ENCODE results near the gene USP22.

The USP22 gene

GRCh38 chr17:21028192-21028591 is 14.6 kb downstream of the USP22 start:
- peaks cover 90% of the 10 kb centered on the region for H3K36me3 ChIP-seq
- H3K9ac ChIP-seq, result no peak overlapping the region
- H3K4me3 ChIP-seq, result no peak overlapping the region
- no peak overlapping the region for H3K4me2 ChIP-seq
- no peaks in the 10 kb centered on the region for H3K9me3 ChIP-seq
- peaks cover 60% of the 10 kb centered on the region for H3K4me1 ChIP-seq
- TF ChIP-seq Cebpa-rat (IDR thresholded peaks at IDR 0.05), result no peak
- peaks cover 100% of the 10 kb centered on the region for H4K20me1 ChIP-seq
- H3K27ac ChIP-seq, result no peak overlapping the region
- no peaks in the 10 kb centered on the region for H3K27me3 ChIP-seq

GRCh38 chr17:21027031-21027430 is 15.8 kb downstream of the USP22 start:
- H3K4me3 ChIP-seq, result no peak overlapping the region
- H3K9ac ChIP-seq, result no peak overlapping the region
- no peak overlapping the region for H3K27ac ChIP-seq
- H3K4me1 ChIP-seq, result peaks cover 60% of the 10 kb centered on the region
- H3K4me2 ChIP-seq, result no peak overlapping the region
- no peaks in the 10 kb centered on the region for H3K27me3 ChIP-seq
- TF ChIP-seq Cebpa-rat (IDR thresholded peaks at IDR 0.05), result no peak
- no peaks in the 10 kb centered on the region for H3K9me3 ChIP-seq
- H4K20me1 ChIP-seq, result peaks cover 100% of the 10 kb centered on the region
- H3K36me3 ChIP-seq, result peaks cover 88% of the 10 kb centered on the region

GRCh38 chr17:21025451-21025850 is 17.4 kb downstream of the USP22 start:
- Histone ChIP-seq H4K20me1 (peaks cover 100% of the 10 kb centered on the region), H3K27me3 (no peaks in the 10 kb centered on the region), H3K4me3 (no peak overlapping the region), H3K36me3 (peaks cover 95% of the 10 kb centered on the region), H3K9ac (no peak overlapping the region), H3K27ac (no peak overlapping the region), H3K4me2 (no peak overlapping the region), H3K4me1 (peaks cover 66% of the 10 kb centered on the region), H3K9me3 (no peaks in the 10 kb centered on the region)
- no peak for TF ChIP-seq Cebpa-rat (IDR thresholded peaks at IDR 0.05)

DNA sequence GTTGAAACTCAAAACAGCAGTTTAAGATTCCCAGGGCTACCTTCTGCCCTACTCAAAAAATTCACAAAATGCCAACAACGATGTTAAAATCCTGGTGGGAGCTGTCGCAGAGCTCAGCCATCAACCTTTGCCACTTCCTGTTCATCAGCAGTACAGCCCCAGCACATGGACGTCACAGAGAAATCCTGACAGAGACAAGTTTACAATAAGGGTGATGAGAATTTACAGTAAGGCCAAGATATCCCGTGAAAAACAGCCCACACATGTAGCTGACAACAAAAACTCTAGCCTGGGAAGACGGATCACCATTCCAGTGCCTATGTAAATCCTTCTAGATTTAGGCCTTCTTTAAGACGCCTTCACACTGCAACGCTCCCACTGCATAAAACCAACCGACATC is 18.8 kb downstream of the USP22 start:
- Histone ChIP-seq H3K9ac (no peak overlapping the region), H4K20me1 (peaks cover 100% of the 10 kb centered on the region)

GRCh38 chr17:21021208-21021803 is 21.5 kb downstream of the USP22 start:
- Histone ChIP-seq H3K4me2 (peak overlapping the region; percentile 79), H3K36me3 (peaks cover 94% of the 10 kb centered on the region), H3K9me3 (no peaks in the 10 kb centered on the region), H3K4me3 (peak overlapping the region; percentile 9; the same call in 1 of the 2 replicates), H4K20me1 (peaks cover 100% of the 10 kb centered on the region), H3K9ac (peak overlapping the region; percentile 51; the same call in 1 of the 2 replicates), H3K27me3 (no peaks in the 10 kb centered on the region), H3K4me1 (peaks cover 77% of the 10 kb centered on the region), H3K27ac (peak overlapping the region; percentile 50; the same call in 1 of the 2 replicates)
- no peak for TF ChIP-seq Cebpa-rat (IDR thresholded peaks at IDR 0.05)

More for the DNA sequence above, 18.8 kb downstream of the USP22 start:
- Histone ChIP-seq H3K27me3 (no peaks in the 10 kb centered on the region), H3K4me1 (peaks cover 69% of the 10 kb centered on the region), H3K9me3 (no peaks in the 10 kb centered on the region), H3K36me3 (peaks cover 94% of the 10 kb centered on the region), H3K27ac (no peak overlapping the region), H3K4me3 (no peak overlapping the region), H3K4me2 (peak overlapping the region; percentile 44)
- TF ChIP-seq Cebpa-rat (IDR thresholded peaks at IDR 0.05), result no peak

DNA sequence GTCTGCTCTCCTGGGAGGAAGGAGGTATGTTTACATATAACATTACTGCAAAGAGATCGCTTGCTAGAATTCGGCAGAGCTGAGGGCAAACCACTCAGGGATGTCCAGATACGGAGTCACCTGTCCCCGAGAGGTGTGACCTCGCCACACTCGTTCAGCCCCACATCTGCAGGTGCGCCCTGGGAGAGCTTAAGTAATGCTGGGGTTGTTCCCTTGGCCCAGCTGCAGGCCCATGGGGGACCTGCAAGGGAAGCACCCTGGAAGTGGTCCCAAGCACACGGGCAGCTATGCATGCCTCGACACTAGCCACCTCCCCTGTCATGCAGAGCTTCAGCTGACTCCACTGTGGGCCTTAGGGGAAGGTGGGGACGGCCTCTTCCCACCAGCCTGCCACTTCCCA is 22.2 kb downstream of the USP22 start:
- Histone ChIP-seq H3K9ac (peak overlapping the region; percentile 51; the same call in 1 of the 2 replicates), H3K4me2 (peak overlapping the region; percentile 79), H3K36me3 (peaks cover 94% of the 10 kb centered on the region), H3K9me3 (no peaks in the 10 kb centered on the region), H3K27me3 (no peaks in the 10 kb centered on the region), H3K27ac (peak overlapping the region; percentile 50; the same call in 1 of the 2 replicates), H3K4me1 (peaks cover 76% of the 10 kb centered on the region), H3K4me3 (peak overlapping the region; percentile 9; the same call in 1 of the 2 replicates), H4K20me1 (peaks cover 100% of the 10 kb centered on the region)
- no peak for TF ChIP-seq Cebpa-rat (IDR thresholded peaks at IDR 0.05)

- Histone ChIP-seq H3K27me3 (no peaks in the 10 kb centered on the region), H3K27ac (peak overlapping the region; percentile 50; the same call in 1 of the 2 replicates), H4K20me1 (peaks cover 100% of the 10 kb centered on the region), H3K4me2 (peak overlapping the region; percentile 79), H3K9me3 (no peaks in the 10 kb centered on the region), H3K4me1 (peaks cover 71% of the 10 kb centered on the region), H3K9ac (no peak overlapping the region), H3K4me3 (no peak overlapping the region), H3K36me3 (peaks cover 94% of the 10 kb centered on the region)
- TF ChIP-seq Cebpa-rat (IDR thresholded peaks at IDR 0.05), result no peak
Observed at GRCh38 chr17:21019976-21020586, 22.7 kb downstream of the USP22 start.

- H4K20me1 ChIP-seq, result peaks cover 100% of the 10 kb centered on the region
- H3K27ac ChIP-seq, result no peak overlapping the region
- no peaks in the 10 kb centered on the region for H3K27me3 ChIP-seq
- H3K4me2 ChIP-seq, result no peak overlapping the region
- peaks cover 94% of the 10 kb centered on the region for H3K36me3 ChIP-seq
- TF ChIP-seq Cebpa-rat (IDR thresholded peaks at IDR 0.05), result no peak
- H3K4me1 ChIP-seq, result peaks cover 59% of the 10 kb centered on the region
- H3K9ac ChIP-seq, result no peak overlapping the region
- H3K9me3 ChIP-seq, result no peaks in the 10 kb centered on the region
- H3K4me3 ChIP-seq, result no peak overlapping the region
Observed at GRCh38 chr17:21018894-21019293, 23.9 kb downstream of the USP22 start.

DNA sequence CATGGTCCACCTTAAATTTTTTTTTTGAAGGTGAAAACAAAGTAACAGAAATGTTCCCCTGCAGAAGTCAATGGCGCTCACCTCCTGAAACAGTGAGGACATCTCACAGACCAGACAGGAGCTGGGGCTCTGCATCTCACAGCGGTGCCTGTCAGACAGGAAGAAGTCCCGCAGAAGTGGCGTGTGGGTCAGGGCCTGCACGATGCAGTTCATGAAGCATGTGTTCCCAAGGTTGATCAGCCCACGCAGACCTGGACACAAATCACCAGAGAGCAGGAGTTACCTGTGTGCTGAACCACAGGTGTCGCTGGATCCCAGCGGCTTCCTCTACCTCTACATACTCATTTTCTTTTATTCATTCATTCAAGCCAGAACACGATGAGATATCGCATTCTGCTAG is 24.9 kb downstream of the USP22 start:
- Histone ChIP-seq H3K27me3 (no peaks in the 10 kb centered on the region), H3K27ac (no peak overlapping the region), H3K4me1 (peaks cover 49% of the 10 kb centered on the region), H3K4me3 (no peak overlapping the region), H3K9me3 (no peaks in the 10 kb centered on the region), H3K4me2 (no peak overlapping the region), H3K36me3 (peaks cover 94% of the 10 kb centered on the region), H4K20me1 (peaks cover 100% of the 10 kb centered on the region), H3K9ac (no peak overlapping the region)
- TF ChIP-seq Cebpa-rat (IDR thresholded peaks at IDR 0.05), result no peak

GRCh38 chr17:21017256-21017655 is 25.6 kb downstream of the USP22 start:
- peaks cover 100% of the 10 kb centered on the region for H4K20me1 ChIP-seq
- H3K27me3 ChIP-seq, result no peaks in the 10 kb centered on the region
- H3K9ac ChIP-seq, result no peak overlapping the region; the same call in 1 of the 2 replicates
- no peaks in the 10 kb centered on the region for H3K9me3 ChIP-seq
- no peak overlapping the region for H3K4me2 ChIP-seq
- no peak overlapping the region for H3K27ac ChIP-seq
- TF ChIP-seq Cebpa-rat (IDR thresholded peaks at IDR 0.05), result no peak
- H3K4me3 ChIP-seq, result no peak overlapping the region
- peaks cover 43% of the 10 kb centered on the region for H3K4me1 ChIP-seq
- H3K36me3 ChIP-seq, result peaks cover 94% of the 10 kb centered on the region

All from BLaER1 (cell line).